ENCODE results near the gene ASAP2. TPM values are rescaled to one million over a fixed set of nuclear protein-coding genes. Genes with fewer than 3 reads are reported as not detected.

ASAP2 gene
- polyA plus RNA-seq, 3 donors = 0.08 to 1.1 (median 0.20) TPM

- peak overlapping the region in 1 of 2 donors; percentile 76 for H3K4me3 Mint-ChIP-seq
- Histone ChIP-seq H3K4me1 (ENCODE audit: control insufficient read depth in 1 of 2, insufficient read depth in 2 of 2, low read length in 2 of 2) (peaks cover 50 to 56% of the 10 kb centered on the region in 2 donors), H3K79me2 (ENCODE audit: insufficient read depth, low read length) (no peaks in the 10 kb centered on the region), H3K4me3 (replicated peaks in 1 of 3; ENCODE audit: low read depth in 2 of 3, low read length in 3 of 3) (peak overlapping the region in 1 of 3 experiments; percentile 26), H3K27ac (ENCODE audit: low read depth in 1 of 2, low read length in 2 of 2) (peak overlapping the region; percentile 15 to 45), H4K20me1 (ENCODE audit: insufficient read depth, low read length) (no peaks in the 10 kb centered on the region), H3K4me2 (replicated peaks; ENCODE audit: extremely low read depth, low read length, poor library complexity, severe bottlenecking) (peak overlapping the region; percentile 46), H3K27me3 (ENCODE audit: control insufficient read depth in 2 of 2, insufficient read depth in 2 of 2, low read length in 2 of 2) (no peaks in the 10 kb centered on the region), H2AFZ (ENCODE audit: insufficient read depth, low read depth, low read length, poor library complexity, severe bottlenecking) (no peak overlapping the region), H3K9ac (ENCODE audit: insufficient read depth, low read length, poor library complexity, severe bottlenecking) (peak overlapping the region; percentile 29), H3K36me3 (replicated peaks in 1 of 2; ENCODE audit: control insufficient read depth in 1 of 2, insufficient read depth in 2 of 2, low read length in 2 of 2) (no peaks in the 10 kb centered on the region), H3K9me3 (replicated peaks in 1 of 2; ENCODE audit: control insufficient read depth in 1 of 2, insufficient read depth in 1 of 2, low read length in 2 of 2) (no peaks in the 10 kb centered on the region)
- 33% methylated on average over 6 of the region's 7 CpGs for WGBS (ENCODE audit: insufficient coverage)
- intact Hi-C loops (cut with micrococcal nuclease) = no loop called here
- peak overlapping the region in 6 of 7 donors; percentile 32 to 86 (median 56) for H3K27ac Mint-ChIP-seq
- TF ChIP-seq CTCF (IDR thresholded peaks at IDR 0.05) = no peak
- H3K9me3 Mint-ChIP-seq = peaks cover 0 to 2% (median 0%) of the 10 kb centered on the region in 7 donors
- H3K36me3 Mint-ChIP-seq = no peaks in the 10 kb centered on the region
- DNase-seq = peak in 2 of 3 donors; percentile 6 to 44
- H3K4me1 Mint-ChIP-seq = peaks cover 54% of the 10 kb centered on the region
- H3K27me3 Mint-ChIP-seq (ENCODE audit: low read depth in 3 of 3) = peaks cover 0 to 3% (median 1%) of the 10 kb centered on the region in 3 donors
Observed at GRCh38 chr2:9258501-9258900, 51.9 kb downstream of the ASAP2 start.

GRCh38 chr2:9258953-9259399 lies 52.4 kb downstream of the ASAP2 start:
- peaks cover 0 to 3% (median 1%) of the 10 kb centered on the region in 3 donors for H3K27me3 Mint-ChIP-seq (ENCODE audit: low read depth in 3 of 3)
- peaks cover 0 to 2% (median 0%) of the 10 kb centered on the region in 7 donors for H3K9me3 Mint-ChIP-seq
- Histone ChIP-seq H4K20me1 (ENCODE audit: insufficient read depth, low read length) (no peaks in the 10 kb centered on the region), H3K9ac (ENCODE audit: insufficient read depth, low read length, poor library complexity, severe bottlenecking) (peak overlapping the region; percentile 29), H3K4me3 (replicated peaks in 1 of 3; ENCODE audit: low read depth in 2 of 3, low read length in 3 of 3) (peak overlapping the region in 1 of 3 experiments; percentile 26), H3K36me3 (replicated peaks in 1 of 2; ENCODE audit: control insufficient read depth in 1 of 2, insufficient read depth in 2 of 2, low read length in 2 of 2) (no peaks in the 10 kb centered on the region), H3K27ac (ENCODE audit: low read depth in 1 of 2, low read length in 2 of 2) (peak overlapping the region; percentile 15 to 45), H2AFZ (ENCODE audit: insufficient read depth, low read depth, low read length, poor library complexity, severe bottlenecking) (peak overlapping the region; percentile 52), H3K79me2 (ENCODE audit: insufficient read depth, low read length) (no peaks in the 10 kb centered on the region), H3K4me2 (replicated peaks; ENCODE audit: extremely low read depth, low read length, poor library complexity, severe bottlenecking) (peak overlapping the region; percentile 46), H3K9me3 (replicated peaks in 1 of 2; ENCODE audit: control insufficient read depth in 1 of 2, insufficient read depth in 1 of 2, low read length in 2 of 2) (no peaks in the 10 kb centered on the region), H3K27me3 (ENCODE audit: control insufficient read depth in 2 of 2, insufficient read depth in 2 of 2, low read length in 2 of 2) (no peaks in the 10 kb centered on the region), H3K4me1 (ENCODE audit: control insufficient read depth in 1 of 2, insufficient read depth in 2 of 2, low read length in 2 of 2) (peaks cover 55 to 60% of the 10 kb centered on the region in 2 donors)
- H3K36me3 Mint-ChIP-seq = no peaks in the 10 kb centered on the region
- WGBS (ENCODE audit: insufficient coverage) = 47% methylated on average over 8 of the region's 12 CpGs
- peak in 2 of 3 donors; percentile 14 to 18 for DNase-seq
- peak overlapping the region; percentile 43 to 76 for H3K4me3 Mint-ChIP-seq
- peaks cover 57% of the 10 kb centered on the region for H3K4me1 Mint-ChIP-seq
- intact Hi-C loops (cut with micrococcal nuclease) = no loop called here
- H3K27ac Mint-ChIP-seq = peak overlapping the region in 6 of 7 donors; percentile 32 to 88 (median 62)
- TF ChIP-seq CTCF (IDR thresholded peaks at IDR 0.05) = no peak

Measured in CD14-positive monocyte (primary cell).